ENCODE measurements around the gene MYMK. TPM values are rescaled to one million over a fixed set of nuclear protein-coding genes. Genes with fewer than 3 reads are reported as not detected.

Gene MYMK, protein sequence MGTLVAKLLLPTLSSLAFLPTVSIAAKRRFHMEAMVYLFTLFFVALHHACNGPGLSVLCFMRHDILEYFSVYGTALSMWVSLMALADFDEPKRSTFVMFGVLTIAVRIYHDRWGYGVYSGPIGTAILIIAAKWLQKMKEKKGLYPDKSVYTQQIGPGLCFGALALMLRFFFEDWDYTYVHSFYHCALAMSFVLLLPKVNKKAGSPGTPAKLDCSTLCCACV
- not detected for total RNA-seq

DNA sequence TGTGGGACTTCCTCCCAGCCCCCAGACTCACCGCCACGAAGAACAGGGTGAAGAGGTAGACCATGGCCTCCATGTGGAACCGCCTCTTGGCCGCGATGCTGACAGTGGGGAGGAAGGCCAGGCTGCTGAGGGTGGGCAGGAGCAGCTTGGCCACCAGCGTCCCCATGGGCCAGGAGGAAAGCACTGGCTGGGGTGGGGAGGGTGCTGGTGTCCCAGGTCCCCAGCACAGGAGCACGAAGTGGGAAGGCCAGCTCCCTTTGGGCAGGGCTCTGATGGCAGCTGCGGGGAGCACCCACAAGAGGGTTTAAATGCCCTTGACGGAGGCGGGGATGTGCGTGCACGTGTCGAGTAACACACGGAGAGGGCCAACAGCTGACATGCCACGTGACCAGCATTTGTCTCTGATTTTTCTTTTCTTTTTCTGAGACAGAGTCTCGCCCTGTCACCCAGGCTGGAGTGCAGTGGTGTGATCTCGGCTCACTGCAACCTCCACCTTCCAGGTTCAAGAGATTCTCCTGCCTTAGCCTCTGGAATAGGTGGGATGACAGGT lies at the start of gene MYMK:
TSS of gene MYMK (minus strand) at position 281 of the 550 bp plus-strand sequence. CDS start at position 166, 115 bp downstream.
- H3K27ac ChIP-seq = no peak within 1 kb of the TSS
- H3K9me3 ChIP-seq = no peaks in the 10 kb centered on the region
- H3K4me1 ChIP-seq = peaks cover 5 to 48% (median 17%) of the 10 kb centered on the region in 3 donors
- intact Hi-C loops (cut with DNase I) = no loop called here
- WGBS, 2 donors = 94 to 100% methylated on average over 4 to 8 of the region's 17 CpGs
- H3K4me3 ChIP-seq = no peak within 1 kb of the TSS
- DNase-seq = no peak
- H3K36me3 ChIP-seq = no peaks in the 10 kb centered on the region
- no peak for TF ChIP-seq POLR2A (IDR thresholded peaks at IDR 0.05)
- TF ChIP-seq, protein P1, sequence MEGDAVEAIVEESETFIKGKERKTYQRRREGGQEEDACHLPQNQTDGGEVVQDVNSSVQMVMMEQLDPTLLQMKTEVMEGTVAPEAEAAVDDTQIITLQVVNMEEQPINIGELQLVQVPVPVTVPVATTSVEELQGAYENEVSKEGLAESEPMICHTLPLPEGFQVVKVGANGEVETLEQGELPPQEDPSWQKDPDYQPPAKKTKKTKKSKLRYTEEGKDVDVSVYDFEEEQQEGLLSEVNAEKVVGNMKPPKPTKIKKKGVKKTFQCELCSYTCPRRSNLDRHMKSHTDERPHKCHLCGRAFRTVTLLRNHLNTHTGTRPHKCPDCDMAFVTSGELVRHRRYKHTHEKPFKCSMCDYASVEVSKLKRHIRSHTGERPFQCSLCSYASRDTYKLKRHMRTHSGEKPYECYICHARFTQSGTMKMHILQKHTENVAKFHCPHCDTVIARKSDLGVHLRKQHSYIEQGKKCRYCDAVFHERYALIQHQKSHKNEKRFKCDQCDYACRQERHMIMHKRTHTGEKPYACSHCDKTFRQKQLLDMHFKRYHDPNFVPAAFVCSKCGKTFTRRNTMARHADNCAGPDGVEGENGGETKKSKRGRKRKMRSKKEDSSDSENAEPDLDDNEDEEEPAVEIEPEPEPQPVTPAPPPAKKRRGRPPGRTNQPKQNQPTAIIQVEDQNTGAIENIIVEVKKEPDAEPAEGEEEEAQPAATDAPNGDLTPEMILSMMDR (IDR thresholded peaks at IDR 0.05) = no peak
- peaks cover 0 to 49% (median 0%) of the 10 kb centered on the region in 4 donors for H3K27me3 ChIP-seq

DNA sequence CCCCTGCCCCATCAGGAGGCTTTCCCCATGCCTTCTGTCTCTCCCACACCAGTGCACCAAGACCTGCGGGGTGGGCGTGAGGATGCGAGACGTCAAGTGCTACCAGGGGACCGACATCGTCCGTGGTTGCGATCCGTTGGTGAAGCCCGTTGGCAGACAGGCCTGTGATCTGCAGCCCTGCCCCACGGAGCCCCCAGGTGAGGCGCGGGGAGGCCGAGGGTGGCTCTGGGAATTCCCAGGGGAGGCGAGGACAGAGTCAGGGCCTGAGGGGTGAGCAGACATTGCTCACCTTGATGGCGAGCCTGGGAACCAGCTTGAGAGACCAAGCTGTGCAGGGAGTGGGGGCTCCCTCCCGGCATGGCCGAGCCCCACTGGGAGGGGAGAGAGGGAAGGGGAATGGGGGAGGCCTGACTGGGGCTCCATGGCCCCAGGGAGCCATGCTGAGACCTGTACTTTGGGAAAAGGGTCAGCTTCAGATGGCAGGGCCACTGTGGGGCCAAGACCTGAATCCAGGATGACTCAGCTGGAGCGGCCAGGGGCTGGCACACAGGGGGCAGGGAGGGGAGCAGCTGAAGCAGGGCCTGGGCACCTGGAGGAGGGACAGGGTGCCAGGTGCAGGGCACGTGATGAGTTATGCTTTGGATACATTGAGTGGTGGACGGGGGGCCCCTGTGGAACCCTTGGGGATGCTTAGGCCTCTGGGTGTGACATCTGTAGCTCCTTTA lies 49.2 kb upstream of the MYMK start:
- Histone ChIP-seq H3K4me1 (peaks cover 4 to 19% (median 15%) of the 10 kb centered on the region in 3 donors), H3K4me3 (no peak overlapping the region), H3K9me3 (no peaks in the 10 kb centered on the region), H3K27ac (no peak overlapping the region), H3K27me3 (peaks cover 0 to 53% (median 0%) of the 10 kb centered on the region in 4 donors), H3K36me3 (no peaks in the 10 kb centered on the region)
- TF ChIP-seq, protein P1 (IDR thresholded peaks at IDR 0.05) = no peak
- no peak for TF ChIP-seq POLR2A (IDR thresholded peaks at IDR 0.05)
- WGBS, 2 donors = 75% methylated on average over 11 of the region's 21 CpGs; no CpG with 5 or more reads in 1 of the 2 donors
- intact Hi-C loops (cut with DNase I) = no loop called here
- no peak for DNase-seq

DNA sequence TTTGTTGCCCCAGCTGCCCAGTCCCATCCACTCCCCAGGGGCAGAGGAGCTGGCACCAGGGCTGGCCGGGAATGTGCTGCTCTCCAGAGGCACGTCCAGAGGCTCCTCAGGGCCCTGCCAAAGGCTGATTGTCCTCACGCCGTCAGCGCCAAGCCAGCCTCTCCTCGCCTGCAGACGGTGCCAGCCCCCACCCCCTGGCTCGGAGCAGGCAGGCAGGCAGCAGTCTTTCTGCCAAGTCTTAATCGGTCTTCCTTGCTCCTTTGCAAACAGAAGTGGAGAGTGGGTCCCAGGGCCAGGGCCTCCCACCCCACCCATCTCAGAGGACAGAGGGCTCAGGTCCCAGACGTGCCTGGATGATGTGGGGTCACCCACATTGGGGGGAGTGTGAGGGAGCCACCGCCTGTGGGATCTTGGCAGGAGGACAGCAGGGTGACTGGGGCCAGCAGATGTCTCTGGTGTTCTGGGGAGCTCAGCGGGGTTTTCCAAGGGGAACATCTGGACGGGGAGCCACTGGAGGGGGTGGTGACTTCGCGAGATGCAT lies 48.1 kb upstream of the MYMK start:
- H3K4me3 ChIP-seq = no peak overlapping the region
- no peak overlapping the region for H3K27ac ChIP-seq
- DNase-seq = no peak
- H3K9me3 ChIP-seq = no peaks in the 10 kb centered on the region
- intact Hi-C loops (cut with DNase I) = no loop called here
- peaks cover 0 to 43% (median 0%) of the 10 kb centered on the region in 4 donors for H3K27me3 ChIP-seq
- peaks cover 4 to 19% (median 15%) of the 10 kb centered on the region in 3 donors for H3K4me1 ChIP-seq
- no peaks in the 10 kb centered on the region for H3K36me3 ChIP-seq
- TF ChIP-seq, protein P1 (IDR thresholded peaks at IDR 0.05) = no peak
- TF ChIP-seq POLR2A (IDR thresholded peaks at IDR 0.05) = no peak
- WGBS, 2 donors = 28 to 34% methylated on average over 4 to 12 of the region's 15 CpGs

DNA sequence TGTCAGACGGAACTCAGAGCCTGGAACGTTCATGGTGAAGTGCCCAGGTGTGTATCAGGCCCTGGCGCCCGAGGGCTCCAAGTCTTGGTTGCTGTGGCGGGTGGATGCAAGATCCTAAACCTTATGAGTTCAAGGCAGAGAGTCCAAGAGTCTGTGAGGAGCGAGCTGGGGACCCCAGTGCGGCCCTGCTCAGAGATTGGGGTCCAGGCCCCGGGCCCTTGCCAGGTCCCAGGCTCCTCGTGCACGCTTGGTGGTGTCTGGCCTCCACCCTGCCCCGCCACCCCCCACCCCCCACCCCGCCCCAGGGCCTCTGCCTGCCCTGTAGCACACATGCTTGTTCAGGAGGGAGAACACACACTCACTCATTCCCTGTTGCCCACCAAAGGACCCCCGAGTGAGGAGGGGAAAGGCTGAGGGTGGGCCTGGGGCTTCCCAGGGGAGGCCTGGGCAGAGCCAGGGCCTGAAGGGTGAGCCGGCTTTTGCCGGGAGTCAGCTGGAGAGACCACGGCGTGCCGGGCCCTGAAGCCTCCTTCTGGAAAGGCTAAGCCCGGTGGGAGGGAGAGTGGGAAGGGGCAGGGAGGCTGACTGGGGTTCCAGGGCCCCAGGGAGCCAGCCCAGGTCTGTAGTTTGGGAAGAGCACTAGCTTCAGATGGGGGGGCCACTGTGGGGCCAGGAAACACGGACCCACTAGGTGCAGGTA lies 47.3 kb upstream of the MYMK start:
- no peak for DNase-seq
- intact Hi-C loops (cut with DNase I) = no loop called here
- WGBS, 2 donors = 63 to 71% methylated on average over 11 to 12 of the region's 20 CpGs
- no peaks in the 10 kb centered on the region for H3K36me3 ChIP-seq
- H3K9me3 ChIP-seq = no peaks in the 10 kb centered on the region
- H3K27ac ChIP-seq = no peak overlapping the region
- H3K4me1 ChIP-seq = peaks cover 4 to 19% (median 15%) of the 10 kb centered on the region in 3 donors
- H3K27me3 ChIP-seq = peaks cover 0 to 36% (median 0%) of the 10 kb centered on the region in 4 donors
- no peak for TF ChIP-seq POLR2A (IDR thresholded peaks at IDR 0.05)
- TF ChIP-seq, protein P1 (IDR thresholded peaks at IDR 0.05) = no peak
- H3K4me3 ChIP-seq = no peak overlapping the region

Measured in esophagus squamous epithelium (tissue), 5 donors.